ENCODE data around the gene ADGRV1.
"Not testable (repeated sequence)": the region's sequence is repeated elsewhere in the genome, so short reads cannot be mapped to it uniquely, and the experiment has no call there.

The ADGRV1 gene

DNA sequence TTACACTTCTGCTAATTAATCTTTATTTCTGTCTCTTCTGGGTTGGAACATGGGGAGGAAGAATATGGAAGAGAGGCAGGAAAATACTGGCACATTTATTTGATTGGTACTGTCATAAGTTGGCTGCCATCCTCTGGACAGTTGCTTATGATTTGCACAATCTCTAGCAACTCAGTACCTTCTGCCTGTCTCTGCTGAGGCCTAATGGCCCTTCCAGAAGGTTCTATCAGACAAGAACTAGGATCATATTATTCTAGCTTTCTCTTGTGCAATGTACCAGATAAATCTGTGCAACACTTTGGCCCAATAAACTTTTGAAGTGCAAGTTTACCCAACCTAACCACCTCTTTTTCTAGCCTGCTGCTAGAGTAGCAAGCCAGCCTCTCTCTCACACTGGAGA is 489.5 kb downstream of the ADGRV1 start:
- H3K4me3 ChIP-seq (ENCODE audit: low read depth in 1 of 2, low read length in 2 of 2): no peak overlapping the region
- no peak overlapping the region for H3K27ac ChIP-seq (ENCODE audit: low read length)
- no peaks in the 10 kb centered on the region for H3K9me3 ChIP-seq (ENCODE audit: control insufficient read depth in 1 of 2, low read length in 2 of 2)
- no peaks in the 10 kb centered on the region for H3K4me1 ChIP-seq (ENCODE audit: control insufficient read depth in 1 of 2, insufficient read depth in 2 of 2, low read length in 2 of 2)
- no peaks in the 10 kb centered on the region for H3K27me3 ChIP-seq (ENCODE audit: low read depth, low read length)
- no peaks in the 10 kb centered on the region for H3K36me3 ChIP-seq (ENCODE audit: control insufficient read depth in 1 of 2, insufficient read depth in 2 of 2, low read length in 2 of 2)

DNA sequence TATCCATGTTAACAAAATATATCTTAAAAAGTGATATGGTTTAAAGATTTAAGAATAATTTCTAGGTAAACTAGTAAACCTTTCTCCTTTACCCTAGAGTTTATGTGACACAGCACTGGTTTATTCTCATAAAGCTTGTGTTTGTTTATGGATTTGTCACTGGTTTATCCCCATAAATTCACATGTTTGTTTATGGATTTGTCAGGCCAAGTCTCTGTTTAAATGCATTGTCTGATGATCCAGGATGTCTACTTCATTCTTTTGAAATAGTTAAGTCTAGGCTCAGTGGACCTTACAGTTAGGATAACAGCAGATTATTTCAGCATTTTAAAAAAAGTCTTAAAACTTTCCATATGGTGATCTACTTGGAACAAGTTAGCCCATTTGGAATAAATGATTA is 490.5 kb downstream of the ADGRV1 start:
- Histone ChIP-seq H3K27ac (ENCODE audit: low read length) (no peak overlapping the region), H3K27me3 (ENCODE audit: low read depth, low read length) (no peaks in the 10 kb centered on the region), H3K9me3 (ENCODE audit: control insufficient read depth in 1 of 2, low read length in 2 of 2) (no peaks in the 10 kb centered on the region), H3K4me3 (ENCODE audit: low read depth in 1 of 2, low read length in 2 of 2) (no peak overlapping the region), H3K4me1 (ENCODE audit: control insufficient read depth in 1 of 2, insufficient read depth in 2 of 2, low read length in 2 of 2) (no peaks in the 10 kb centered on the region), H3K36me3 (ENCODE audit: control insufficient read depth in 1 of 2, insufficient read depth in 2 of 2, low read length in 2 of 2) (no peaks in the 10 kb centered on the region)

DNA sequence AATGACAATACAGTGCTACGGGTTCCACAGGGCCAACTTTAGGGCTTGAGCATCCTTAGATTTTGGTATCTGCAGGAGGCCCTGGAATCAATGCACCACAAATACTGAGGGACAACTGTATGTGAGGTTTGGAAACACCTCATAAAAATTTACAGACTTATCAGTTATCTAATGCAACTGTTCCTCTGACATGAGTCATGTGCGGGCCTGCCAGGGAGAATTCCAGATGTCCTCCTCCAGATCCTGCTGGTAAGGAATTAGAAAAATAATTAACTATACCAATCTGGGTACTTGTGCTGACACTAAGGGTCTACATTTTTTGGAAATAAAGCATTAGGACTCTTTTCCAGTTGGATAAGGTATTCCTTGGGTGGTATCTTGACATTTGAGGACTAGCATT is 491.2 kb downstream of the ADGRV1 start:
- H3K27ac ChIP-seq (ENCODE audit: low read length): no peak overlapping the region
- no peaks in the 10 kb centered on the region for H3K36me3 ChIP-seq (ENCODE audit: control insufficient read depth in 1 of 2, insufficient read depth in 2 of 2, low read length in 2 of 2)
- no peaks in the 10 kb centered on the region for H3K9me3 ChIP-seq (ENCODE audit: control insufficient read depth in 1 of 2, low read length in 2 of 2)
- H3K4me3 ChIP-seq (ENCODE audit: low read depth in 1 of 2, low read length in 2 of 2): no peak overlapping the region
- no peaks in the 10 kb centered on the region for H3K4me1 ChIP-seq (ENCODE audit: control insufficient read depth in 1 of 2, insufficient read depth in 2 of 2, low read length in 2 of 2)
- H3K27me3 ChIP-seq (ENCODE audit: low read depth, low read length): no peaks in the 10 kb centered on the region

DNA sequence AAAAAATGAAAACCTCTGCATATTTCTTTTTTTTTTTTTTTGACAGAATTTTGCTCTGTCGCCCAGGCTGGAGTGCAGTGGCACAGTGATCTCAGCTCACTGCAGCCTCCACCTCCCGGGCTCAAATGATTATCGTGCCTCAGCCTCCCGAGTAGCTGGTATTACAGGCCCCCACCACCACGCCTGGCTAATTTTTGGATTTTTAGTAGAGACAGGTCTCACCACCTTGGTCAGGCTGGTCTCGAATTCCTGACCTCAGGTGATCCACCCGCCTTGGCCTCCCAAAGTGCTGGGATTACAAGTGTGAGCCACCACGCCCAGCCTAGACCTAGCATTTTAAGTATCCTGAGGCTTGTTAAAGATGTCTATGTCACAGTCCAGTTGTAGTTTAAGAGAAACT is 493.8 kb downstream of the ADGRV1 start:
- H3K4me3 ChIP-seq (ENCODE audit: low read depth in 1 of 2, low read length in 2 of 2); H3K27ac ChIP-seq (ENCODE audit: low read length); H3K27me3 ChIP-seq (ENCODE audit: low read depth, low read length); H3K9me3 ChIP-seq (ENCODE audit: control insufficient read depth in 1 of 2, low read length in 2 of 2); H3K36me3 ChIP-seq (ENCODE audit: control insufficient read depth in 1 of 2, insufficient read depth in 2 of 2, low read length in 2 of 2); H3K4me1 ChIP-seq (ENCODE audit: control insufficient read depth in 1 of 2, insufficient read depth in 2 of 2, low read length in 2 of 2): not testable (repeated sequence)

DNA sequence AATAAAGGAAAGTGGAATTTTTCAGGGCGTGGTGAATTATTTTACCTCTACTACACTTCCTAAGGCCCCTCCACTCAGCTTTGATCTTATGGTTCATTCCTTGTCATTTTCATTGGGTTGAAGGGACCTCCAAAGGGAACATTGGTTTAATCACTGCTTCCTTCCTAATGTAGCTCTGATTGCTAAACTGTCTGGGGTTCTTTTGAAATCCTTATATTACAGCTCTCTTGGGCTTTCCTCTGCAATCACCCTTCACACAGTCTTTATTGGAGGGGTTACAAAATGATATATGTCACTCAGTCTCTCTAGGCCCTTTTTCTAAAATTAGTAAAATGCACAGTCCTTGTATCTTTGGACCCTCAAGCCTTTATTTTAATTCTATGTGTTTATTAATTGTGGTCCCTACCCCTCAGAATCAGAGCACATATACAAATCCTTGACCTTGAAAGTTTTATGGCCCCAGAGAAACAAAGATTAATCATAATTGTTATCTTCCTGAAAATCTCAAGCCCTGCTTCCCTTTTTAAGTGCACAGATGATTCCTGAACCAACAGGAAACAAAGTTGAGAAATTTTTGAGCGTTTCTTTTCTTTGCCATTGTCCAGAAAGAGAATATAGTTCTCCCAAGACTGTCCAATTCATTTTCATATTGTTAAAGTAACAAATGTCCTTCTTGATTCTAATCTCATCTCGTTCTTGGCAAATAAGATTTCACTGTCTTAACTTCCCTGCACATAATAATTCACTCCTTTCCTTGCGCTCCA is 494.6 kb downstream of the ADGRV1 start:
- H3K4me1 ChIP-seq (ENCODE audit: control insufficient read depth in 1 of 2, insufficient read depth in 2 of 2, low read length in 2 of 2): no peaks in the 10 kb centered on the region

DNA sequence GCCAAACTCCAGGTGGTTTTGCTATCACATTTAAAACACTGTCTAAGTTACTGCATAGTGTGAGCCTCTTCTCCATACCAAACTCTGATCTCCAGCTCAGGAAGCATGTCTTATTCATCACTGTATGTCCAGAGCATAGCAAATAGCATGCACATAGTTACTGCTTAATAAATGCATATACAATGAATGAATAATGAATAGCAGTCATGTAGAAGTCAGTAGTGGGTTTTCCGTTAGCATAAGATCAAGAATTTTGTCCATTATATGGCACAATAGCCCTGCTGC is 495.1 kb downstream of the ADGRV1 start:
- H3K36me3 ChIP-seq (ENCODE audit: control insufficient read depth in 1 of 2, insufficient read depth in 2 of 2, low read length in 2 of 2): no peaks in the 10 kb centered on the region
- H3K9me3 ChIP-seq (ENCODE audit: control insufficient read depth in 1 of 2, low read length in 2 of 2): no peaks in the 10 kb centered on the region
- no peak overlapping the region for H3K4me3 ChIP-seq (ENCODE audit: low read depth in 1 of 2, low read length in 2 of 2)
- H3K4me1 ChIP-seq (ENCODE audit: control insufficient read depth in 1 of 2, insufficient read depth in 2 of 2, low read length in 2 of 2): no peaks in the 10 kb centered on the region
- H3K27ac ChIP-seq (ENCODE audit: low read length): no peak overlapping the region
- H3K27me3 ChIP-seq (ENCODE audit: low read depth, low read length): no peaks in the 10 kb centered on the region

More for the DNA sequence above, 494.6 kb downstream of the ADGRV1 start:
- Histone ChIP-seq H3K4me3 (ENCODE audit: low read depth in 1 of 2, low read length in 2 of 2) (no peak overlapping the region), H3K9me3 (ENCODE audit: control insufficient read depth in 1 of 2, low read length in 2 of 2) (no peaks in the 10 kb centered on the region), H3K27ac (ENCODE audit: low read length) (no peak overlapping the region), H3K36me3 (ENCODE audit: control insufficient read depth in 1 of 2, insufficient read depth in 2 of 2, low read length in 2 of 2) (no peaks in the 10 kb centered on the region), H3K27me3 (ENCODE audit: low read depth, low read length) (no peaks in the 10 kb centered on the region)

DNA sequence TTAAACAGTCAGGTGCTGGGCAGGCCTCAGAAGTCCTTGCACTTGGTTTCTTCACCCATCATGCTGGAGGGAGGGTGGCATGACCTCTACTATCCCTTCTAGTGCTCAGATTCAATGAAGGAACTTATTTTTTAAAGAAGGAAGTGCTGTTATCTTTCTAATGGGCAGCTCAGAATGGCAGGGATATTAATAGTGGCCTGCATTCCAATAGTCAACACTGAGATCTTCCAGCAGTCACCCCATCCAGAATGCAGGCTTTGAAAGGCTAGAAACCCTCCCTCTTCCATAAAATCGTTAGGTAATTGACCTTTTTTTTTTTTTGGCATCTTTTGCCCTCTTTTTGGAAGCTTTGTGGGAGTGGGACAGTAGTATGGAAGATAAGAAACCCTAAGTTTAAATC is 499.6 kb downstream of the ADGRV1 start:
- Histone ChIP-seq H3K36me3 (ENCODE audit: control insufficient read depth in 1 of 2, insufficient read depth in 2 of 2, low read length in 2 of 2) (no peaks in the 10 kb centered on the region), H3K27me3 (ENCODE audit: low read depth, low read length) (no peaks in the 10 kb centered on the region), H3K4me1 (ENCODE audit: control insufficient read depth in 1 of 2, insufficient read depth in 2 of 2, low read length in 2 of 2) (no peaks in the 10 kb centered on the region), H3K4me3 (ENCODE audit: low read depth in 1 of 2, low read length in 2 of 2) (no peak overlapping the region), H3K9me3 (ENCODE audit: control insufficient read depth in 1 of 2, low read length in 2 of 2) (no peaks in the 10 kb centered on the region), H3K27ac (ENCODE audit: low read length) (no peak overlapping the region)

DNA sequence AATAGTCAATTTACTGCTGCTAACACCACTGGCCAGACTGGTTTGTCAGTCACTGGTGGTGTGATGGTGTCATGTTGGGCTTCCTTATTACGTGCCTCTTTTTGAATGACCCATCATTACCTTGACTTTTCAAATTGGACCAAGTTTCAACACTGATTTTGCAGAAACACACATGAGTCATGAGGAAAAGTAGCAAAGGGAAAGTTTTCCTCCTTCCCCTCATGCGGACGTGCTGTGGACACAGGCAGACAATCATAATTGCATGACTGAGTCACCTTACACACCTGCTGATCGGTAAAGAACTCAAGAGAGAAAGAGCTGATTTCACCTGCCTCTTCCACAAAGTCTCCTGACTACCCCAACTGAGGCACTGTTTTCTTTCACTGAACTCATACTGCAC is 500.0 kb downstream of the ADGRV1 start:
- H3K27ac ChIP-seq (ENCODE audit: low read length): no peak overlapping the region
- H3K4me3 ChIP-seq (ENCODE audit: low read depth in 1 of 2, low read length in 2 of 2): no peak overlapping the region
- H3K4me1 ChIP-seq (ENCODE audit: control insufficient read depth in 1 of 2, insufficient read depth in 2 of 2, low read length in 2 of 2): no peaks in the 10 kb centered on the region
- H3K27me3 ChIP-seq (ENCODE audit: low read depth, low read length): no peaks in the 10 kb centered on the region
- no peaks in the 10 kb centered on the region for H3K36me3 ChIP-seq (ENCODE audit: control insufficient read depth in 1 of 2, insufficient read depth in 2 of 2, low read length in 2 of 2)
- no peaks in the 10 kb centered on the region for H3K9me3 ChIP-seq (ENCODE audit: control insufficient read depth in 1 of 2, low read length in 2 of 2)

DNA sequence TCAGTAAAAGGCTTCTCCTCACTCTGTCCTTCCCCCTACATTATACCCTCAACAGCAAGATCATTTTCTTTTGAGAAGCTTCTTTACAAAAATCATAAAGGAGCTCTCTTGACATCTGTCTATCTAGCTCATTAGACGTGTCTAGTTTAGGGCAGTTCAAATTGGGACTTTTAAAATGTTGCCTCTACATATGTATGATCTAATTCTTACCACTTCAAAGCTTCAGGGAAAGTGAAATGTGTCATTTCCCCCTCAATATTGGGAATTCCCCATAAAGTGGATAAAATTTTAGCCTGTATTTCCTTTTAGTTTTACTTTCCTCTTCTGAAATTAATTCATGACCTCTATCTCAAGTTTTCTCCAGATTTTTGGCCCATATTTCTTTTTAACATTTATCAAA is 500.8 kb downstream of the ADGRV1 start:
- no peak overlapping the region for H3K4me3 ChIP-seq (ENCODE audit: low read depth in 1 of 2, low read length in 2 of 2)
- no peak overlapping the region for H3K27ac ChIP-seq (ENCODE audit: low read length)
- no peaks in the 10 kb centered on the region for H3K27me3 ChIP-seq (ENCODE audit: low read depth, low read length)
- H3K4me1 ChIP-seq (ENCODE audit: control insufficient read depth in 1 of 2, insufficient read depth in 2 of 2, low read length in 2 of 2): no peaks in the 10 kb centered on the region
- H3K36me3 ChIP-seq (ENCODE audit: control insufficient read depth in 1 of 2, insufficient read depth in 2 of 2, low read length in 2 of 2): no peaks in the 10 kb centered on the region
- no peaks in the 10 kb centered on the region for H3K9me3 ChIP-seq (ENCODE audit: control insufficient read depth in 1 of 2, low read length in 2 of 2)

DNA sequence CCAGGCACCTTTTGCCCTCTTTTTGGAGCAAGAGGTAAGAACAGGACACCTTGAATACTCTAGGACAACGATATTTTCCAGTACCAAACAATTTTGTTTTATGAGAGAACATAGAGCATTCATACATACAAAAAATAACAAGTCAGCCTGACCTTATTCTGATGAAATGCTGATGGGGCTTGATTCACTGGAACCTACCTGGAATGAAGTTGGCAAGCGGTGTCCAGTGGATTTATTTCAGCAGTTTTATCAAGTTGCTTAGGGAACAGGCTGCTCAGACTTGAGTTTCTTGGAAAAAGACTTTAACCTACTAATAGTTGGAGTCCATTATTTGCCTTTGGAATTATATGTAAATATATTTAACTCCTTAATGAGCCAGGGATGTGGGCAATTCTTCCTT is 502.5 kb downstream of the ADGRV1 start:
- Histone ChIP-seq H3K9me3 (ENCODE audit: control insufficient read depth in 1 of 2, low read length in 2 of 2) (no peaks in the 10 kb centered on the region), H3K27me3 (ENCODE audit: low read depth, low read length) (no peaks in the 10 kb centered on the region), H3K4me1 (ENCODE audit: control insufficient read depth in 1 of 2, insufficient read depth in 2 of 2, low read length in 2 of 2) (no peaks in the 10 kb centered on the region), H3K36me3 (ENCODE audit: control insufficient read depth in 1 of 2, insufficient read depth in 2 of 2, low read length in 2 of 2) (no peaks in the 10 kb centered on the region), H3K27ac (ENCODE audit: low read length) (no peak overlapping the region), H3K4me3 (ENCODE audit: low read depth in 1 of 2, low read length in 2 of 2) (no peak overlapping the region)

DNA sequence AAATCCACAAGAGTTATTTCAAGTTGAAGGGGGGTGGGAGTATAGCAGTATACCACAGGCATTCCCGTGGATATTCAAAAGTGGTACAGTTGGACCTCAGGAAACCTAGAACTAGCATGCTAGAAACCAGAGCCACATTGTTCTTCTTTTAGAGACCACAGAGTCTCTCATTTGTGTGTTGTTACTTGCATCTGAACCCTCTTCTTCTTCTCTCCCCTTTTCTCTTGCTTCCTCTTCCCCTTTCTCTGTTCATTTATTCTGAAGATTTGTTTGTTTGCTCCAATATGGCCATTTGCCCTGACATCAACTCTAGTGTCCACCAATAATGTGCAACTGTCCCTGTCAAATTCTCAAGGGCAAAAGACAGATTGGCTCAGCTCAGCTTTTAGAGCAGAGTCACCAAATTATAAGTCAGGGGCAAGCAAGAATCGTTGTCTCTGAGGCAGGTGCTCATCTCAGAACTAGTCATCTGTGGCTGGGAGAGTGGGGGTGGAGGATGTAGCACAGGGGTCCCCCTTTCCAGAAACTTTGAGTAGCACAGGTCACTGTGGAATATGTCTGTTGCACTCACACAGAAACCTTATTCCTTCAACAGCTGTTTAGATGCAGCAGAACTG is 503.5 kb downstream of the ADGRV1 start:
- H3K36me3 ChIP-seq (ENCODE audit: control insufficient read depth in 1 of 2, insufficient read depth in 2 of 2, low read length in 2 of 2): no peaks in the 10 kb centered on the region
- H3K4me1 ChIP-seq (ENCODE audit: control insufficient read depth in 1 of 2, insufficient read depth in 2 of 2, low read length in 2 of 2): no peaks in the 10 kb centered on the region
- H3K9me3 ChIP-seq (ENCODE audit: control insufficient read depth in 1 of 2, low read length in 2 of 2): no peaks in the 10 kb centered on the region
- no peak overlapping the region for H3K4me3 ChIP-seq (ENCODE audit: low read depth in 1 of 2, low read length in 2 of 2)
- no peak overlapping the region for H3K27ac ChIP-seq (ENCODE audit: low read length)
- no peaks in the 10 kb centered on the region for H3K27me3 ChIP-seq (ENCODE audit: low read depth, low read length)

DNA sequence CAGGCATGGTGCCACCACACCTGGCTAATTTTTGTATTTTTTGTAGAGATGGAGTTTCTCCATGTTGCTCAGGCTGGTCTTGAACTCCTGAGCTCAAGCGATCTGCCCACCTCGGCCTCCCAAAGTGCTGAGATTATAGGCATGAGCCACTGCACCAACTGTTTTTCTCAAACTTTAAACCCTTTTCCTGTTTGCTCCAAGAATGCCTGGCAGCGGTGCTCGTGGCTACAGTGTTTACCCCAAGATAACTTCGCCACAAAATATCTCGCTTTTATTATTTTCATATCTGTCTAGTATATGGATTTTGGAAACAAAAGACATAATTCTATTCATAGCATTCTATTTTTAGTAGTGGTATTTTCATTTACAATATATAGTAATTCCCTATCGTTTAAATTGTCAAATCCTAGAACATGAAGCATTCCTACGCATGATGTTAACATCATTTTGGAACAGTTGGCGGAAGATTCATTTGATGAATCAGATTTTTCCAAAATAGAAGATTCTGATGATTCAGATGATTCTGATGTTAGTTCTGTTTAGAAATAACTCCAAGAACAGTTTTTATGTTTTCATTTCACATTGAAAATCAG is 504.6 kb downstream of the ADGRV1 start:
- H3K4me1 ChIP-seq (ENCODE audit: control insufficient read depth in 1 of 2, insufficient read depth in 2 of 2, low read length in 2 of 2); H3K27me3 ChIP-seq (ENCODE audit: low read depth, low read length); H3K27ac ChIP-seq (ENCODE audit: low read length); H3K9me3 ChIP-seq (ENCODE audit: control insufficient read depth in 1 of 2, low read length in 2 of 2); H3K36me3 ChIP-seq (ENCODE audit: control insufficient read depth in 1 of 2, insufficient read depth in 2 of 2, low read length in 2 of 2); H3K4me3 ChIP-seq (ENCODE audit: low read depth in 1 of 2, low read length in 2 of 2): not testable (repeated sequence)
